HCT116 (cell line): ENCODE measurements around the gene SEMA7A. TPM values are rescaled to one million over a fixed set of nuclear protein-coding genes. Genes with fewer than 3 reads are reported as not detected.

Experiments used
- ATAC-seq: fragments of 200-7000 bp; cut with Tn5 transposase; 2 replicates; pipeline ENCODE4 v1.9.1; 2020; ENCODE audit warnings: mild to moderate bottlenecking, moderate library complexity
- BruUV-seq: library from RNA; stranded (reverse); fragments of 400-500 nt; replicated peaks from 2 replicates; lab custom pipeline; 2021; lab: Mats Ljungman, UMichigan
- CTCF ChIA-PET: fragments of 300-600 bp; sonication (Branson Sonifier 250); formaldehyde crosslinking; loops from one replicate; lab custom pipeline; 2021; ENCODE audit warnings: antibody characterized with exemption; lab: Charles Lee
- POLR2A ChIA-PET: fragments of 300-600, 350-600 bp; sonication (Branson Sonifier 250); formaldehyde crosslinking; loops from one replicate; lab custom pipeline; 2021; ENCODE audit warnings: antibody characterized with exemption; lab: Charles Lee
- RAD21 ChIA-PET, 2 experiments: fragments of 300-600 bp; sonication (Branson Sonifier 250); formaldehyde crosslinking; loops; one replicate each; lab custom pipeline; 2023; ENCODE audit warnings: low total read pairs in 2 of 2; ENCODE audit not compliant: uncharacterized antibody in 2 of 2, unreplicated experiment in 2 of 2, low non-redundant PET in 1 of 2; lab: Charles Lee
- DNase-seq: peaks from one replicate; pipeline ENCODE4 v3.0.0-alpha.2; 2010; ENCODE audit warnings: low read depth, low spot score
- H2AFZ ChIP-seq: fragments of 200-600 bp; shearing (Covaris generic), sonication (generic); 2 replicates; pipeline ENCODE4 v1.6.1; 2017; ENCODE audit warnings: low read depth, mixed run types, mixed read lengths, antibody characterized with exemption, low read length; ENCODE audit not compliant: poor library complexity, severe bottlenecking
- H3K27ac ChIP-seq: 2 replicates; pipeline ENCODE4 v1.5.1; 2012; ENCODE audit warnings: low read depth, low read length
- H3K27me3 ChIP-seq: fragments of 200-600 bp; sonication (generic); 2 replicates; pipeline ENCODE4 v1.6.1; 2016; ENCODE audit warnings: mixed run types, low read length, mixed read lengths; ENCODE audit not compliant: insufficient read depth
- H3K36me3 ChIP-seq, 2 experiments: fragments of 200-500 bp in 1 of 2; fragments of 200-600 bp in 1 of 2; sonication (Bioruptor generic) in 1 of 2; sonication (generic) in 1 of 2; 2 replicates each; pipeline versions ENCODE4 v1.5.1 to v1.6.1; 2014 to 2016; ENCODE audit warnings: low read length in 2 of 2, inconsistent platforms in 1 of 2, mixed read lengths in 1 of 2, mixed run types in 1 of 2; ENCODE audit not compliant: insufficient read depth in 2 of 2, control insufficient read depth in 1 of 2
- H3K4me1 ChIP-seq, 2 experiments: fragments of 200-600 bp in 1 of 2; sonication (generic) in 1 of 2; 2 replicates each; pipeline versions ENCODE4 v1.5.1 to v1.6.1; 2012 to 2017; ENCODE audit warnings: low read length in 2 of 2, inconsistent platforms in 1 of 2, mild to moderate bottlenecking in 1 of 2, mixed read lengths in 1 of 2, mixed run types in 1 of 2, moderate library complexity in 1 of 2; ENCODE audit not compliant: insufficient read depth in 2 of 2, control insufficient read depth in 1 of 2
- H3K4me2 ChIP-seq: fragments of 200-600 bp; sonication (generic); 2 replicates; pipeline ENCODE4 v1.6.1; 2017; ENCODE audit warnings: mixed run types, low read length, mixed read lengths
- H3K4me3 ChIP-seq, 2 experiments: fragments of 200-600 bp in 1 of 2; sonication (generic) in 1 of 2; replicated peaks in 1 of 2; 2 replicates each; pipeline ENCODE4 v1.5.1; 2011 to 2016; ENCODE audit warnings: low read length in 2 of 2, control low read depth in 1 of 2, low read depth in 1 of 2, mild to moderate bottlenecking in 1 of 2, mixed read lengths in 1 of 2, mixed run types in 1 of 2
- H3K79me2 ChIP-seq: fragments of 200-600 bp; sonication (generic); 2 replicates; pipeline ENCODE4 v1.6.1; 2017; ENCODE audit warnings: mild to moderate bottlenecking, mixed run types, low read length, moderate library complexity, mixed read lengths; ENCODE audit not compliant: insufficient read depth
- H3K9ac ChIP-seq: fragments of 200-600 bp; sonication (generic); 2 replicates; pipeline ENCODE4 v1.6.1; 2016; ENCODE audit warnings: low read length, mixed read lengths
- H3K9me2 ChIP-seq: fragments of 200-600 bp; sonication (generic), shearing (Covaris generic); 2 replicates; pipeline ENCODE4 v1.6.1; 2017; ENCODE audit warnings: mixed run types, mild to moderate bottlenecking, moderate library complexity; ENCODE audit not compliant: insufficient read depth
- H3K9me3 ChIP-seq, 2 experiments: fragments of 200-500 bp in 1 of 2; fragments of 200-600 bp in 1 of 2; sonication (Bioruptor generic) in 1 of 2; sonication (generic) in 1 of 2; 2 replicates each; pipeline ENCODE4 v1.6.1; 2014 to 2017; ENCODE audit warnings: low read length in 2 of 2, mixed read lengths in 2 of 2, inconsistent platforms in 1 of 2, low read depth in 1 of 2, mild to moderate bottlenecking in 1 of 2, mixed run types in 1 of 2, moderate library complexity in 1 of 2; ENCODE audit not compliant: control insufficient read depth in 1 of 2, insufficient read depth in 1 of 2
- H4K20me1 ChIP-seq: fragments of 200-600 bp; sonication (generic), shearing (Covaris generic); 2 replicates; pipeline ENCODE4 v1.6.1; 2017; ENCODE audit warnings: mixed run types, mild to moderate bottlenecking, moderate library complexity; ENCODE audit not compliant: insufficient read depth
- EGR1 ChIP-seq: IDR thresholded peaks from 2 replicates; pipeline ENCODE4 v1.6.1; 2012; ENCODE audit warnings: low read depth
- ELF1 ChIP-seq: IDR thresholded peaks from 2 replicates; pipeline ENCODE4 v1.6.1; 2012; ENCODE audit warnings: low read depth, borderline replicate concordance
- EZH2 ChIP-seq: fragments of 200-600 bp; sonication (generic); IDR thresholded peaks from 2 replicates; pipeline ENCODE4 v1.6.1; 2017; ENCODE audit warnings: antibody characterized with exemption, mixed run types
- EZH2phosphoT487 ChIP-seq: fragments of 200-600 bp; IDR thresholded peaks from 2 replicates; pipeline ENCODE4 v1.6.1; 2018; ENCODE audit warnings: antibody characterized with exemption, borderline replicate concordance
- FOSL1 ChIP-seq: IDR thresholded peaks from 2 replicates; pipeline ENCODE4 v1.6.1; 2012; ENCODE audit warnings: low read depth
- JUND ChIP-seq: IDR thresholded peaks from 2 replicates; pipeline ENCODE4 v1.6.1; 2012
- MAX ChIP-seq: IDR thresholded peaks from 2 replicates; pipeline ENCODE4 v1.6.1; 2012
- POLR2A ChIP-seq: IDR thresholded peaks from 2 replicates; pipeline ENCODE4 v1.7.0; 2011; ENCODE audit warnings: borderline replicate concordance; ENCODE audit not compliant: insufficient read depth, insufficient read length; ENCODE audit errors: extremely low read depth
- POLR2AphosphoS5 ChIP-seq: IDR thresholded peaks from 2 replicates; pipeline ENCODE4 v1.6.1; 2011; ENCODE audit warnings: mild to moderate bottlenecking, low read depth, low read length, moderate library complexity
- SIN3A ChIP-seq: IDR thresholded peaks from 2 replicates; pipeline ENCODE4 v1.6.1; 2012; ENCODE audit warnings: low read depth
- SP1 ChIP-seq: IDR thresholded peaks from 2 replicates; pipeline ENCODE4 v1.6.1; 2012; ENCODE audit warnings: low read depth
- TCF7L2 ChIP-seq: IDR thresholded peaks from 2 replicates; pipeline ENCODE4 v1.7.0; 2011; ENCODE audit warnings: borderline replicate concordance, inconsistent platforms; ENCODE audit not compliant: insufficient read depth, insufficient read length; ENCODE audit errors: extremely low read depth
- YY1 ChIP-seq: IDR thresholded peaks from 2 replicates; pipeline ENCODE4 v1.6.1; 2011; ENCODE audit warnings: low read length, low read depth, moderate library complexity, mild to moderate bottlenecking; ENCODE audit not compliant: insufficient replicate concordance; ENCODE audit errors: extremely low read depth
- ZBTB33 ChIP-seq: IDR thresholded peaks from 2 replicates; pipeline ENCODE4 v1.6.1; 2011; ENCODE audit warnings: mild to moderate bottlenecking, low read length, moderate library complexity; ENCODE audit not compliant: insufficient replicate concordance; ENCODE audit errors: extremely low read depth
- ZFX ChIP-seq: fragments of 450-650 bp; IDR thresholded peaks from 2 replicates; pipeline ENCODE4 v1.6.1; 2017
- intact Hi-C: fragments of 100-400 bp; cut with micrococcal nuclease; formaldehyde crosslinking; loops from 2 replicates; pipeline ENCODE4 v1.10.0; 2022
- total RNA-seq: library from RNA; stranded (reverse); gene quantifications from one replicate; pipeline ENCODE4 v1.2.1, GENCODE V29; 2021; ENCODE audit not compliant: unreplicated experiment
- TF ChIP-seq, protein P1 (sequence below): IDR thresholded peaks from 2 replicates; pipeline ENCODE4 v1.6.1; 2012
- TF ChIP-seq, protein P2 (sequence below), 3 experiments: fragments of 200-600 bp in 1 of 3; sonication (generic) in 1 of 3; IDR thresholded peaks in 2 of 3; conservative IDR thresholded peaks in 1 of 3; 2 replicates each; pipeline ENCODE4 v1.5.1; 2012 to 2017; ENCODE audit warnings: low read depth in 2 of 3, low read length in 2 of 3, antibody characterized with exemption in 1 of 3, borderline replicate concordance in 1 of 3, control low read depth in 1 of 3, mild to moderate bottlenecking in 1 of 3, mixed read lengths in 1 of 3, mixed run types in 1 of 3, moderate library complexity in 1 of 3; ENCODE audit not compliant: insufficient read depth in 1 of 3
- TF ChIP-seq, protein P3 (sequence below): IDR thresholded peaks from 2 replicates; pipeline ENCODE4 v1.6.1; 2012; ENCODE audit warnings: low read depth

The SEMA7A gene
- total RNA-seq, 1 experiment from 2014 or later = 13.8 TPM

- Histone ChIP-seq H3K36me3 (no peaks in the 10 kb centered on the region), H3K9ac (no peak overlapping the region), H3K4me3 (no peak overlapping the region), H3K4me2 (no peak overlapping the region), H3K9me3 (no peaks in the 10 kb centered on the region), H3K79me2 (no peaks in the 10 kb centered on the region), H3K4me1 (peaks cover 52 to 81% of the 10 kb centered on the region in 2 experiments), H4K20me1 (no peaks in the 10 kb centered on the region), H3K27me3 (no peaks in the 10 kb centered on the region), H3K27ac (no peak overlapping the region)
- RAD21 ChIA-PET = no interaction called here
- CTCF ChIA-PET = no interaction called here
- no TSS peak for BruUV-seq
- POLR2A ChIA-PET = interaction anchor here (0.6 kb wide), 1 partner anchor 621 kb away, joined by 3 read pairs; no protein-coding TSS in a partner anchor
- intact Hi-C loops = no loop called here
- no peak for DNase-seq
- TF ChIP-seq, protein P1, sequence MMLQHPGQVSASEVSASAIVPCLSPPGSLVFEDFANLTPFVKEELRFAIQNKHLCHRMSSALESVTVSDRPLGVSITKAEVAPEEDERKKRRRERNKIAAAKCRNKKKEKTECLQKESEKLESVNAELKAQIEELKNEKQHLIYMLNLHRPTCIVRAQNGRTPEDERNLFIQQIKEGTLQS = no peak
- TF ChIP-seq YY1 = no peak
- TF ChIP-seq, protein P2, sequence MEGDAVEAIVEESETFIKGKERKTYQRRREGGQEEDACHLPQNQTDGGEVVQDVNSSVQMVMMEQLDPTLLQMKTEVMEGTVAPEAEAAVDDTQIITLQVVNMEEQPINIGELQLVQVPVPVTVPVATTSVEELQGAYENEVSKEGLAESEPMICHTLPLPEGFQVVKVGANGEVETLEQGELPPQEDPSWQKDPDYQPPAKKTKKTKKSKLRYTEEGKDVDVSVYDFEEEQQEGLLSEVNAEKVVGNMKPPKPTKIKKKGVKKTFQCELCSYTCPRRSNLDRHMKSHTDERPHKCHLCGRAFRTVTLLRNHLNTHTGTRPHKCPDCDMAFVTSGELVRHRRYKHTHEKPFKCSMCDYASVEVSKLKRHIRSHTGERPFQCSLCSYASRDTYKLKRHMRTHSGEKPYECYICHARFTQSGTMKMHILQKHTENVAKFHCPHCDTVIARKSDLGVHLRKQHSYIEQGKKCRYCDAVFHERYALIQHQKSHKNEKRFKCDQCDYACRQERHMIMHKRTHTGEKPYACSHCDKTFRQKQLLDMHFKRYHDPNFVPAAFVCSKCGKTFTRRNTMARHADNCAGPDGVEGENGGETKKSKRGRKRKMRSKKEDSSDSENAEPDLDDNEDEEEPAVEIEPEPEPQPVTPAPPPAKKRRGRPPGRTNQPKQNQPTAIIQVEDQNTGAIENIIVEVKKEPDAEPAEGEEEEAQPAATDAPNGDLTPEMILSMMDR (IDR thresholded peaks at IDR 0.05 in 2 of 3, conservative IDR thresholded peaks at IDR 0.05 in 1 of 3; ENCODE audit: borderline replicate concordance in 1 of 3, insufficient read depth in 1 of 3, low read depth in 2 of 3, low read length in 2 of 3) = no peak
- no peak for TF ChIP-seq ELF1
- no peak for TF ChIP-seq SP1
- no peak for TF ChIP-seq EZH2phosphoT487
- no peak for TF ChIP-seq POLR2AphosphoS5
- no peak for TF ChIP-seq JUND
- TF ChIP-seq, protein P3, sequence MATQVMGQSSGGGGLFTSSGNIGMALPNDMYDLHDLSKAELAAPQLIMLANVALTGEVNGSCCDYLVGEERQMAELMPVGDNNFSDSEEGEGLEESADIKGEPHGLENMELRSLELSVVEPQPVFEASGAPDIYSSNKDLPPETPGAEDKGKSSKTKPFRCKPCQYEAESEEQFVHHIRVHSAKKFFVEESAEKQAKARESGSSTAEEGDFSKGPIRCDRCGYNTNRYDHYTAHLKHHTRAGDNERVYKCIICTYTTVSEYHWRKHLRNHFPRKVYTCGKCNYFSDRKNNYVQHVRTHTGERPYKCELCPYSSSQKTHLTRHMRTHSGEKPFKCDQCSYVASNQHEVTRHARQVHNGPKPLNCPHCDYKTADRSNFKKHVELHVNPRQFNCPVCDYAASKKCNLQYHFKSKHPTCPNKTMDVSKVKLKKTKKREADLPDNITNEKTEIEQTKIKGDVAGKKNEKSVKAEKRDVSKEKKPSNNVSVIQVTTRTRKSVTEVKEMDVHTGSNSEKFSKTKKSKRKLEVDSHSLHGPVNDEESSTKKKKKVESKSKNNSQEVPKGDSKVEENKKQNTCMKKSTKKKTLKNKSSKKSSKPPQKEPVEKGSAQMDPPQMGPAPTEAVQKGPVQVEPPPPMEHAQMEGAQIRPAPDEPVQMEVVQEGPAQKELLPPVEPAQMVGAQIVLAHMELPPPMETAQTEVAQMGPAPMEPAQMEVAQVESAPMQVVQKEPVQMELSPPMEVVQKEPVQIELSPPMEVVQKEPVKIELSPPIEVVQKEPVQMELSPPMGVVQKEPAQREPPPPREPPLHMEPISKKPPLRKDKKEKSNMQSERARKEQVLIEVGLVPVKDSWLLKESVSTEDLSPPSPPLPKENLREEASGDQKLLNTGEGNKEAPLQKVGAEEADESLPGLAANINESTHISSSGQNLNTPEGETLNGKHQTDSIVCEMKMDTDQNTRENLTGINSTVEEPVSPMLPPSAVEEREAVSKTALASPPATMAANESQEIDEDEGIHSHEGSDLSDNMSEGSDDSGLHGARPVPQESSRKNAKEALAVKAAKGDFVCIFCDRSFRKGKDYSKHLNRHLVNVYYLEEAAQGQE = no peak
- no peak for TF ChIP-seq ZFX
- no peak for TF ChIP-seq EGR1
- TF ChIP-seq FOSL1 = no peak
- no peak for TF ChIP-seq TCF7L2
- TF ChIP-seq EZH2 = no peak
- TF ChIP-seq POLR2A = no peak
- no peak for TF ChIP-seq MAX
- TF ChIP-seq SIN3A = no peak
- TF ChIP-seq ZBTB33 = no peak
- TF ChIP-seq, all 23 proteins: peak for 0
- Histone ChIP-seq H2AFZ (no peak overlapping the region), H3K9me2 (no peaks in the 10 kb centered on the region)
- no peak for ATAC-seq
Measured at GRCh38 chr15:74402873-74403587, 30.7 kb downstream of the SEMA7A start.
